Neural cell (in vitro differentiated cells): ENCODE measurements around the gene TECPR2. TPM values are rescaled to one million over a fixed set of nuclear protein-coding genes. Genes with fewer than 3 reads are reported as not detected.
A peak's percentile ranks its signal among the peaks of the same experiment; 100 is the strongest.

Source experiments
- H2AFZ ChIP-seq: fragments of 200-600, 300-800 bp; sonication (generic), shearing (Covaris generic); 2 replicates; pipeline ENCODE4 v1.6.0; 2014; ENCODE audit warnings: low read depth, mild to moderate bottlenecking, antibody characterized with exemption, low read length, moderate library complexity
- H3F3A ChIP-seq: fragments of 200-600 bp; shearing (Covaris generic); 2 replicates; pipeline ENCODE4 v1.6.1; 2016; ENCODE audit warnings: mild to moderate bottlenecking, moderate library complexity, mixed read lengths, antibody characterized with exemption, low read length; ENCODE audit not compliant: insufficient read depth, poor library complexity, severe bottlenecking
- H3K27ac ChIP-seq: fragments of 200-600, 300-800 bp; sonication (generic), shearing (Covaris generic); 2 replicates; pipeline ENCODE4 v1.5.1; 2014; ENCODE audit warnings: mild to moderate bottlenecking, low read length, moderate library complexity
- H3K27me3 ChIP-seq: fragments of 300-800, 200-600 bp; sonication (generic), shearing (Covaris generic); 2 replicates; pipeline ENCODE4 v1.6.0; 2014; ENCODE audit warnings: mild to moderate bottlenecking, low read depth, low read length, moderate library complexity; ENCODE audit not compliant: insufficient read depth
- H3K36me3 ChIP-seq: fragments of 300-800, 200-600 bp; sonication (generic), shearing (Covaris generic); 2 replicates; pipeline ENCODE4 v1.5.1; 2014; ENCODE audit warnings: mild to moderate bottlenecking, antibody characterized with exemption, low read length, moderate library complexity; ENCODE audit not compliant: insufficient read depth
- H3K4me2 ChIP-seq: fragments of 300-800, 200-600 bp; sonication (generic), shearing (Covaris generic); 2 replicates; pipeline ENCODE4 v1.6.0; 2014; ENCODE audit warnings: mild to moderate bottlenecking, low read length
- H3K4me3 ChIP-seq: fragments of 300-800, 200-600 bp; sonication (generic), shearing (Covaris generic); 2 replicates; pipeline ENCODE4 v1.5.1; 2014; ENCODE audit warnings: mild to moderate bottlenecking, low read length, moderate library complexity
- H3K79me2 ChIP-seq: fragments of 200-600 bp; shearing (Covaris generic); replicated peaks from 2 replicates; pipeline ENCODE4 v1.6.0; 2014; ENCODE audit warnings: mild to moderate bottlenecking, low read length, moderate library complexity; ENCODE audit not compliant: insufficient read depth
- H3K9ac ChIP-seq: fragments of 300-800, 200-600 bp; sonication (generic), shearing (Covaris generic); 2 replicates; pipeline ENCODE4 v1.6.1; 2016; ENCODE audit warnings: mild to moderate bottlenecking, low read length, mixed read lengths
- H3K9me2 ChIP-seq: fragments of 200-600 bp; shearing (Covaris generic); 2 replicates; pipeline ENCODE4 v1.6.1; 2016; ENCODE audit warnings: mild to moderate bottlenecking, low read length, mixed read lengths; ENCODE audit not compliant: insufficient read depth
- H3K9me3 ChIP-seq: fragments of 200-600, 300-800 bp; sonication (generic), shearing (Covaris generic); 2 replicates; pipeline ENCODE4 v1.6.1; 2016; ENCODE audit warnings: mild to moderate bottlenecking, mixed run types, low read length, moderate library complexity, mixed read lengths
- H4K20me1 ChIP-seq: fragments of 200-600 bp; shearing (Covaris generic); 2 replicates; pipeline ENCODE4 v1.6.1; 2016; ENCODE audit warnings: mild to moderate bottlenecking, mixed run types; ENCODE audit not compliant: insufficient read depth
- CTCF ChIP-seq: fragments of 450-650 bp; IDR thresholded peaks from 2 replicates; pipeline ENCODE4 v1.5.1; 2014; ENCODE audit warnings: antibody characterized with exemption, mild to moderate bottlenecking, moderate library complexity; ENCODE audit not compliant: poor library complexity, severe bottlenecking
- EP300 ChIP-seq: fragments of 450-650 bp; conservative IDR thresholded peaks from 2 replicates; pipeline ENCODE4 v1.6.1; 2014; ENCODE audit warnings: antibody characterized with exemption, mild to moderate bottlenecking, moderate library complexity; ENCODE audit not compliant: poor library complexity, severe bottlenecking
- MXI1 ChIP-seq: fragments of 450-650 bp; conservative IDR thresholded peaks from 2 replicates; pipeline ENCODE4 v1.6.1; 2014; ENCODE audit warnings: antibody characterized with exemption, mild to moderate bottlenecking; ENCODE audit not compliant: poor library complexity, severe bottlenecking
- POLR2AphosphoS5 ChIP-seq: IDR thresholded peaks from 2 replicates; pipeline ENCODE4 v1.6.1; 2012
- RAD21 ChIP-seq: fragments of 450-650 bp; conservative IDR thresholded peaks from 2 replicates; pipeline ENCODE4 v1.6.1; 2014; ENCODE audit warnings: antibody characterized with exemption, mild to moderate bottlenecking, moderate library complexity
- REST ChIP-seq: IDR thresholded peaks from 2 replicates; pipeline ENCODE4 v1.6.1; 2012; ENCODE audit warnings: borderline replicate concordance
- SMC3 ChIP-seq: fragments of 450-650 bp; conservative IDR thresholded peaks from 2 replicates; pipeline ENCODE4 v1.6.1; 2014; ENCODE audit warnings: antibody characterized with exemption, mild to moderate bottlenecking, moderate library complexity; ENCODE audit not compliant: poor library complexity
- TAF1 ChIP-seq: IDR thresholded peaks from 2 replicates; pipeline ENCODE4 v1.6.1; 2012; ENCODE audit warnings: low read depth
- polyA plus RNA-seq: library from polyadenylated mRNA; depleted of rRNA; stranded (reverse); fragments of >200 nt; gene quantifications from 2 replicates; pipeline ENCODE4 v1.2.3, GENCODE V29; 2014

The TECPR2 gene
- polyA plus RNA-seq, 1 donor from 2014 or later: 7.0 TPM

GRCh38 chr14:102508774-102509745 is 146.3 kb downstream of the TECPR2 start:
- Histone ChIP-seq H3K79me2 (no peaks in the 10 kb centered on the region), H3K27ac (no peak overlapping the region), H3F3A (no peaks in the 10 kb centered on the region), H2AFZ (no peak overlapping the region), H3K9me2 (no peaks in the 10 kb centered on the region), H3K36me3 (no peaks in the 10 kb centered on the region), H4K20me1 (no peaks in the 10 kb centered on the region), H3K9ac (peak overlapping the region; percentile 29), H3K4me2 (no peak overlapping the region), H3K27me3 (peaks cover 4% of the 10 kb centered on the region), H3K4me3 (peak overlapping the region; percentile 61), H3K9me3 (no peaks in the 10 kb centered on the region)
- peak; percentile 26 for TF ChIP-seq MXI1
- TF ChIP-seq RAD21: no peak
- no peak for TF ChIP-seq POLR2AphosphoS5

- Histone ChIP-seq H3K27ac (no peak within 1 kb of the TSS), H3K4me2 (peak within 1 kb of the TSS; percentile 44), H2AFZ (peak within 1 kb of the TSS; percentile 4), H4K20me1 (no peaks in the 10 kb centered on the region), H3K27me3 (peaks cover 4% of the 10 kb centered on the region), H3K9ac (peak within 1 kb of the TSS; percentile 56), H3K36me3 (no peaks in the 10 kb centered on the region), H3F3A (no peaks in the 10 kb centered on the region), H3K4me3 (peak within 1 kb of the TSS; percentile 83), H3K9me3 (no peaks in the 10 kb centered on the region), H3K9me2 (no peaks in the 10 kb centered on the region), H3K79me2 (no peaks in the 10 kb centered on the region)
- TF ChIP-seq CTCF: peak; percentile 22
- TF ChIP-seq MXI1: peak; percentile 38
- no peak for TF ChIP-seq SMC3
These were observed 147.2 kb downstream of the TECPR2 start, which contains the start of gene ANKRD9 for GRCh38 chr14:102509746-102510615. Gene ANKRD9 (minus strand): TSS chr14:102509776. CDS start chr14:102507889, 1,887 bp downstream.

- Histone ChIP-seq H3K4me2 (peak overlapping the region; percentile 44), H3K9me3 (no peaks in the 10 kb centered on the region), H3K9ac (peak overlapping the region; percentile 56), H3K79me2 (no peaks in the 10 kb centered on the region), H3K4me3 (peak overlapping the region; percentile 83), H3K27me3 (peaks cover 4% of the 10 kb centered on the region), H3K9me2 (no peaks in the 10 kb centered on the region), H4K20me1 (no peaks in the 10 kb centered on the region), H3F3A (no peaks in the 10 kb centered on the region), H3K36me3 (no peaks in the 10 kb centered on the region), H2AFZ (no peak overlapping the region), H3K27ac (no peak overlapping the region)
- TF ChIP-seq EP300 (no peak), TAF1 (no peak), REST (no peak), CTCF (no peak), MXI1 (no peak), RAD21 (no peak), SMC3 (no peak), POLR2AphosphoS5 (no peak)
These were observed 148.1 kb downstream of the TECPR2 start for GRCh38 chr14:102510616-102511520.
